OCI-LY7 (cell line): ENCODE results near the gene OR2AP1. TPM values are rescaled to one million over a fixed set of nuclear protein-coding genes. Genes with fewer than 3 reads are reported as not detected.
"Not testable (repeated sequence)": the region's sequence is repeated elsewhere in the genome, so short reads cannot be mapped to it uniquely, and the experiment has no call there.

Experiments used
- Bru-seq: library from RNA; stranded (reverse); fragments of 400-500 nt; gene quantifications from one replicate; lab custom pipeline; 2021; lab: Mats Ljungman, UMichigan
- BruChase-seq, 2 experiments: library from RNA; stranded (reverse); fragments of 400-500 nt; gene quantifications; one replicate each; lab custom pipeline; 2021; lab: Mats Ljungman, UMichigan
- BruUV-seq: library from RNA; stranded (reverse); fragments of 400-500 nt; replicated peaks from 2 replicates; lab custom pipeline; 2021; lab: Mats Ljungman, UMichigan
- CTCF ChIA-PET: fragments of 300-600 bp; sonication (Branson Sonifier 250); formaldehyde crosslinking; loops from one replicate; lab custom pipeline; 2022; ENCODE audit warnings: antibody characterized with exemption; ENCODE audit not compliant: unreplicated experiment; lab: Charles Lee
- POLR2A ChIA-PET: fragments of 300-600 bp; sonication (Branson Sonifier 250); formaldehyde crosslinking; loops from one replicate; lab custom pipeline; 2022; ENCODE audit warnings: antibody characterized with exemption; lab: Charles Lee
- DNase-seq: peaks from one replicate; pipeline ENCODE4 v3.0.0-alpha.2; 2015; ENCODE audit warnings: low spot score
- H2AFZ ChIP-seq: fragments of 200-600 bp; sonication (generic), shearing (Covaris generic); 2 replicates; pipeline ENCODE4 v1.6.1; 2014; ENCODE audit warnings: mild to moderate bottlenecking, antibody characterized with exemption, low read length, moderate library complexity
- H3K27ac ChIP-seq: fragments of 200-600 bp; sonication (generic); 2 replicates; pipeline ENCODE4 v1.5.1; 2014; ENCODE audit warnings: mixed run types, low read depth, mild to moderate bottlenecking, moderate library complexity, low read length, inconsistent platforms; ENCODE audit not compliant: poor library complexity, severe bottlenecking
- H3K36me3 ChIP-seq: fragments of 200-600 bp; sonication (generic); 2 replicates; pipeline ENCODE4 v1.6.1; 2014; ENCODE audit warnings: mild to moderate bottlenecking, antibody characterized with exemption, low read length, moderate library complexity, mixed read lengths; ENCODE audit not compliant: insufficient read depth
- H3K4me1 ChIP-seq: fragments of 200-600 bp; sonication (generic); 2 replicates; pipeline ENCODE4 v1.5.1; 2014; ENCODE audit warnings: mild to moderate bottlenecking, low read length; ENCODE audit not compliant: insufficient read depth, poor library complexity, severe bottlenecking
- H3K4me2 ChIP-seq: fragments of 200-600 bp; sonication (generic); 2 replicates; pipeline ENCODE4 v1.6.1; 2014; ENCODE audit warnings: mild to moderate bottlenecking, low read length
- H3K4me3 ChIP-seq: fragments of 200-600 bp; sonication (generic); 2 replicates; pipeline ENCODE4 v1.5.1; 2014; ENCODE audit warnings: mild to moderate bottlenecking, low read depth, low read length; ENCODE audit not compliant: poor library complexity, severe bottlenecking
- H3K79me2 ChIP-seq: fragments of 200-600 bp; sonication (generic); 2 replicates; pipeline ENCODE4 v1.6.1; 2016; ENCODE audit warnings: low read depth, mild to moderate bottlenecking, low read length, moderate library complexity, mixed read lengths; ENCODE audit not compliant: insufficient read depth
- H3K9me2 ChIP-seq: fragments of 200-600 bp; sonication (generic); 2 replicates; pipeline ENCODE4 v1.6.1; 2016; ENCODE audit warnings: mild to moderate bottlenecking, low read length, mixed read lengths; ENCODE audit not compliant: insufficient read depth
- H3K9me3 ChIP-seq: fragments of 200-600 bp; sonication (generic); 2 replicates; pipeline ENCODE4 v1.6.1; 2014; ENCODE audit warnings: mild to moderate bottlenecking, mixed run types, low read length, mixed read lengths
- H4K20me1 ChIP-seq: fragments of 200-600 bp; sonication (generic); 2 replicates; pipeline ENCODE4 v1.6.1; 2014; ENCODE audit warnings: mild to moderate bottlenecking, antibody characterized with exemption, low read length, moderate library complexity, mixed read lengths; ENCODE audit not compliant: insufficient read depth
- EZH2phosphoT487 ChIP-seq: fragments of 200-600 bp; sonication (generic); IDR thresholded peaks from 2 replicates; pipeline ENCODE4 v1.6.1; 2018; ENCODE audit warnings: low read depth, borderline replicate concordance, mild to moderate bottlenecking, mixed run types, antibody characterized with exemption, low read length, moderate library complexity, mixed read lengths
- intact Hi-C: fragments of 100-400 bp; cut with micrococcal nuclease; formaldehyde crosslinking; loops from one replicate; pipeline ENCODE4 v1.10.0; 2022; ENCODE audit not compliant: unreplicated experiment
- long read RNA-seq: library from polyadenylated mRNA; stranded (forward); transcript quantifications from one replicate; pipeline ENCODE4 v2.0.0, GENCODE V29; 2022
- total RNA-seq, 2 experiments: library from RNA; depleted of rRNA in 1 of 2; stranded (reverse); fragments of >200 nt in 1 of 2; shearing (Covaris generic) in 1 of 2; gene quantifications; 2 replicates each; pipeline ENCODE4 v1.2.3, GENCODE V29; 2014 to 2022
- TF ChIP-seq, protein P1 (sequence below): fragments of 200-600 bp; sonication (generic); conservative IDR thresholded peaks from 2 replicates; pipeline ENCODE4 v1.5.1; 2014; ENCODE audit warnings: mild to moderate bottlenecking, antibody characterized with exemption, low read length, moderate library complexity, mixed read lengths

OR2AP1 gene
- total RNA-seq (2014; rRNA removed; shearing (Covaris generic)) (not detected in 2 replicates), total RNA-seq (2022) (not detected in 2 replicates), Bru-seq, nascent RNA (not detected), BruChase-seq, experiment 1, labeled RNA remaining after a 6-hour chase (not detected), BruChase-seq, experiment 2, labeled RNA remaining after a 2-hour chase (not detected)
- long read RNA-seq: 0 reads

- BruUV-seq: no TSS peak
- CTCF ChIA-PET: no interaction called here
These were observed at the start of gene OR2AP1 for GRCh38 chr12:55572168-55572567. OR2AP1 (plus strand) TSS chr12:55572468; CDS start chr12:55574415, 1,947 bp downstream.

DNA sequence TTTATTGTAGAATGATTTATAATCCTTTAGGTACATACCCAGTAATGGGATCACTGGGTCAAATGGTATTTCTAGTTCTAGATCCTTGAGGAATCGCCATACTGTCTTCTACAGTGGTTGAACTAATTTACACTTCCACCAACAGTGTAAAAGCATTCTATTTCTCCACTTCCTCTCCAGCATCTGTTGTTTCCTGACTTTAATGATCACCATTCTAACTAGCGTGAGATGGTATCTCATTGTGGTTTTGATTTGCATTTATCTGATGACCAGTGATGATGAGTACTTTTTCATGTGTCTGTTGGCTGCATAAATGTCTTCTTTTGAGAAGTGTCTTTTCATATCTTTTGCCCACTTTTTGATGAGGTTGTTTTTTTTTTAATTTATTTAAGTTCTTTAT, 24.0 kb upstream of the OR2AP1 start:
- H3K4me2 ChIP-seq, H4K20me1 ChIP-seq, H3K4me3 ChIP-seq, H3K9me3 ChIP-seq, H3K4me1 ChIP-seq, CTCF ChIA-PET, BruUV-seq, H3K27ac ChIP-seq, POLR2A ChIA-PET, H3K36me3 ChIP-seq, H3K79me2 ChIP-seq, H2AFZ ChIP-seq, H3K9me2 ChIP-seq, DNase-seq, intact Hi-C loops: not testable (repeated sequence)

More at GRCh38 chr12:55572168-55572567, at the start of gene OR2AP1:
- Histone ChIP-seq H3K36me3 (no peaks in the 10 kb centered on the region), H3K79me2 (no peaks in the 10 kb centered on the region), H3K4me3 (no peak within 1 kb of the TSS), H4K20me1 (no peaks in the 10 kb centered on the region), H2AFZ (no peak within 1 kb of the TSS), H3K4me2 (no peak within 1 kb of the TSS), H3K9me2 (no peaks in the 10 kb centered on the region), H3K27ac (no peak within 1 kb of the TSS), H3K9me3 (no peaks in the 10 kb centered on the region), H3K4me1 (no peaks in the 10 kb centered on the region)
- intact Hi-C loops: no loop called here
- no peak for DNase-seq
- POLR2A ChIA-PET: interaction anchor here (1.2 kb wide), 1 partner anchor 13 kb away, joined by 4 read pairs; no protein-coding TSS in a partner anchor
- TF ChIP-seq, protein P1, sequence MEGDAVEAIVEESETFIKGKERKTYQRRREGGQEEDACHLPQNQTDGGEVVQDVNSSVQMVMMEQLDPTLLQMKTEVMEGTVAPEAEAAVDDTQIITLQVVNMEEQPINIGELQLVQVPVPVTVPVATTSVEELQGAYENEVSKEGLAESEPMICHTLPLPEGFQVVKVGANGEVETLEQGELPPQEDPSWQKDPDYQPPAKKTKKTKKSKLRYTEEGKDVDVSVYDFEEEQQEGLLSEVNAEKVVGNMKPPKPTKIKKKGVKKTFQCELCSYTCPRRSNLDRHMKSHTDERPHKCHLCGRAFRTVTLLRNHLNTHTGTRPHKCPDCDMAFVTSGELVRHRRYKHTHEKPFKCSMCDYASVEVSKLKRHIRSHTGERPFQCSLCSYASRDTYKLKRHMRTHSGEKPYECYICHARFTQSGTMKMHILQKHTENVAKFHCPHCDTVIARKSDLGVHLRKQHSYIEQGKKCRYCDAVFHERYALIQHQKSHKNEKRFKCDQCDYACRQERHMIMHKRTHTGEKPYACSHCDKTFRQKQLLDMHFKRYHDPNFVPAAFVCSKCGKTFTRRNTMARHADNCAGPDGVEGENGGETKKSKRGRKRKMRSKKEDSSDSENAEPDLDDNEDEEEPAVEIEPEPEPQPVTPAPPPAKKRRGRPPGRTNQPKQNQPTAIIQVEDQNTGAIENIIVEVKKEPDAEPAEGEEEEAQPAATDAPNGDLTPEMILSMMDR: no peak
- TF ChIP-seq EZH2phosphoT487: no peak

- Histone ChIP-seq H3K4me3 (no peak overlapping the region), H2AFZ (no peak overlapping the region), H3K4me1 (no peaks in the 10 kb centered on the region), H3K4me2 (no peak overlapping the region), H3K27ac (no peak overlapping the region), H4K20me1 (no peaks in the 10 kb centered on the region), H3K36me3 (no peaks in the 10 kb centered on the region), H3K79me2 (no peaks in the 10 kb centered on the region), H3K9me3 (no peaks in the 10 kb centered on the region), H3K9me2 (no peaks in the 10 kb centered on the region)
- ChIA-PET CTCF (no interaction called here), POLR2A (no interaction called here)
- intact Hi-C loops: no loop called here
- TF ChIP-seq, protein P1: no peak
- TF ChIP-seq EZH2phosphoT487: no peak
- no peak for DNase-seq
- BruUV-seq: no TSS peak
These were observed 23.5 kb upstream of the OR2AP1 start for GRCh38 chr12:55548756-55549155.
